Measurements from ENCODE around the gene PSEN1.

Gene PSEN1

GRCh38 chr14:73221945-73222344 lies 85.6 kb downstream of the PSEN1 start:
- no peak for DNase-seq

- DNase-seq = peak; percentile 64
Measured at GRCh38 chr14:73223049-73223448, 86.7 kb downstream of the PSEN1 start.

- no peak for DNase-seq
Measured at GRCh38 chr14:73225496-73225895, 89.2 kb downstream of the PSEN1 start.

GRCh38 chr14:73227812-73228781 lies 91.8 kb downstream of the PSEN1 start:
- peak; percentile 96 for DNase-seq

GRCh38 chr14:73230051-73230450 lies 93.7 kb downstream of the PSEN1 start:
- DNase-seq = no peak

- DNase-seq = peak; percentile 49
Measured at GRCh38 chr14:73231981-73232851, 95.9 kb downstream of the PSEN1 start.

- DNase-seq = no peak
Measured at GRCh38 chr14:73232984-73233383, 96.7 kb downstream of the PSEN1 start.

GRCh38 chr14:73233564-73233963 lies 97.3 kb downstream of the PSEN1 start:
- no peak for DNase-seq

GRCh38 chr14:73234029-73234428 lies 97.7 kb downstream of the PSEN1 start:
- DNase-seq = no peak

GRCh38 chr14:73234586-73235394 lies 98.5 kb downstream of the PSEN1 start:
- no peak for DNase-seq

- DNase-seq = no peak
Measured at GRCh38 chr14:73235531-73236155, 99.3 kb downstream of the PSEN1 start.

- no peak for DNase-seq
Measured at GRCh38 chr14:73236157-73236556, 99.8 kb downstream of the PSEN1 start.

- DNase-seq = no peak
Measured at GRCh38 chr14:73236752-73237218, 100.5 kb downstream of the PSEN1 start.

GRCh38 chr14:73237219-73237785 lies 101.0 kb downstream of the PSEN1 start, which contains the start of gene PAPLN:
Gene PAPLN, plus strand, starts transcription at chr14:73237506. Its CDS starts 2,273 bp downstream, at chr14:73239779.
- no peak for DNase-seq

- no peak for DNase-seq
Measured at GRCh38 chr14:73237786-73238423, 101.6 kb downstream of the PSEN1 start.

GRCh38 chr14:73238424-73238852 lies 102.1 kb downstream of the PSEN1 start:
- peak; percentile 43 for DNase-seq

- no peak for DNase-seq
Measured at GRCh38 chr14:73238941-73239340, 102.6 kb downstream of the PSEN1 start.

- DNase-seq = no peak
Measured at GRCh38 chr14:73239393-73240241, 103.3 kb downstream of the PSEN1 start.

- no peak for DNase-seq
Measured at GRCh38 chr14:73240816-73241480, 104.6 kb downstream of the PSEN1 start.
